Measurements from ENCODE around the gene GP1BA.

GP1BA gene

DNA sequence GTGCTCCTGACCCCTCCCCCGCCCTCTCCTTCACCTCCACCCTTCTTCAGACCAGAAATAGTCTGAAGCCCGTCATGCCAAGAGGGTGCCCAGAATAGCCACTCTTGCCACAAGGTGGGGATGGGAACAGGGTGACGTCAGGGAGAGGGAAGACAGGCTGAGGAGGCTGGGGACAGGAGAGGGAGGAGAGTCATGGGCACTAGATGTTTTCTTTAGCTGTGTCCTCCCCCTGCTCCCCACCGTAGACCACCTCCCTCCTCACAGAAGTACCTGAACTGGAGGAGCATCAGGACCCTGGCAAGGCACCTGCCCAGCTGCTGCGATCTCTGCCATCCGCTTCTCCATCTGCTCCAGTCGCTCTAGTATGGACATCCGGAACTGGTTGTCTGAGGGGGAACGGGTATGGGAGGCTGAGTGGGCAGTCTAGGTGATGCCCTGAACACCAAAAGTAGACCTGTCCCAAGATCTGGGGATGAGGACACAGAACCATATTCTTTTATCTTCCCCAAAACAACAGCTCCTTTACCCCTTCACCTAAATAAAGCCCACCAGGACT, 42.1 kb downstream of the GP1BA start:
- no peak for DNase-seq (ENCODE audit: low spot score)

DNA sequence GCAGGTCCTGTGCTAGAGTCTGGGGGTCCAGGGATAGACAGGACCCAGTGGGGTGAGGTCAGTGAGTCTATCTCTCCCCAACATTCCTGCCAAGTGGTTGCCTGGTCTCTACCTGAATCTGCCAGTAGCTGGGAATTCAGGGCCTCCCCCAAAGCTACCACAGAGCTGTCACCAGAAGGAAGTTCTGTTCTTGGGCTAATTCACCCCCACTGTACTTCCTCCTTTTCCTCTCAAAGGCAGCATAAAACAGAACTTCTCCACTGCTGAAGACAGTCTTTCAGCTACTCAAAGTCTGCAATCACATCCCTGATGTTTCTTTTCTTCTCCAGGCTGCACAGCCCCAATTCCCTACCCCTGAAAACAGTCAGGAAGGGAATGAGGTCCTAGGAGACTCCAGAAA, 46.6 kb downstream of the GP1BA start:
- DNase-seq (ENCODE audit: low spot score), result no peak

GRCh38 chr17:4980644-4981216, 48.7 kb downstream of the GP1BA start:
- peak; percentile 59 for DNase-seq (ENCODE audit: low spot score)

- DNase-seq (ENCODE audit: low spot score), result no peak
Measured at GRCh38 chr17:4982305-4982704, 50.2 kb downstream of the GP1BA start.

Data from hematopoietic multipotent progenitor cell treated with erythropoietin and hydrocortisone succinate and interleukin-3 and kit ligand, for 17 days (in vitro differentiated cells).